GM19455 (cell line): ENCODE data around the gene DBI.
"Not testable (repeated sequence)": the region's sequence is repeated elsewhere in the genome, so short reads cannot be mapped to it uniquely, and the experiment has no call there.

ENCODE experiments used
- ATAC-seq: cut with Tn5 transposase; IDR thresholded peaks from one replicate; pipeline ENCODE4 v1.9.1; 2021; ENCODE audit not compliant: unreplicated experiment

DBI gene

DNA sequence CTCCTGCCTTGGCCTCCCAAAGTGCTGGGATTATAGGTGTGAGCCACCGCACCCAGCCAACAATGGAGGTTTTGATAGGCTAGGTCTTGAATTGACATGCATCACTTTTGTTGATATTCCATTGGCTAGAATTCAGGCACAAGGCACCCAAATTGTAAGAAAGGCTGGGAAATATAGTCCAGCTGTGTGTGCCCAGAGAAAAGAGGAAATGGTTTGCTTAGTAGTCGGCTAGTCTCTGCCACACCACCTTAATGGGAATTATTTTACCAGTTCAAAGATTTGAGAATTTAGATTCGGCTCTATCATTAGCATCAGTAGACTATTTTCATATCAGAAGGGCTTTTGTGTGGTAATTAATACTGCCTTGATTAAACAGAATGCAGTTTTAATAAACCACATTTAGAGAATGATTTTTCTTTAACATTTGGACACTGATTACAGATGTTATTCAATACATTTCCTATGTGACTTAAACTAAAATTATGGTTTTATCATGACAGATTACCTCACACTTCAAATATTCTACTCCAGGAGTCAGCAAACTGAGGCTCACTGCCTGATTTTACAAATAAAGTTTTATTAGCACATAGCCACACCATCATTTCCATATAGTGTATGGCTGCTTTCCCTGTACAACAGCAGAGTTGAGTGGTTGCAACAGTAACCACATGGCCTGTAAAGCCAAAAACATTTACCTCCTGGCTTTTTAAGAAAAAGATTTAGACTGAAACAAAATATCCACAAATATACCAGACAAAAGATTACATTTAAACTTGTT, 27.4 kb downstream of the DBI start:
- no peak for ATAC-seq

DNA sequence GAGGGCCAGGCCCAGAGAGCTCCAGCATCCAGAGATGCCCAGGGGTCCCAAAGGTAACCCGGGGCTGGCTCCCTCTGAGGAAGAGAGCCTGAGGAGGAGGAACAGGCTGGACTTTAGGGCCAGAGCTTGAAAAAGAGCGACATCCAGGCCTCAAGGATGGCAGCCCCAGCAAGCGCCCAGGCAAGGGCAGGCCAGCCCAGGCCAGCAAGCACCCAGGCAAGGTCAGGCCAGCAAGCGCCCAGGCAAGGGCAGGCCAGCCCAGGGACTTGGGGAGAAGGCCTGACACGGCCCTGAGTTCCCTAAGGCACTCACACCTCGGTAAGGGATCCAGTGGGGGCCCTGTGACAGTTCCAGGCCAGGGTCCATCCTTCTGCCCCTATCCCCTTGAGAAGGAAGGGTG, 30.4 kb downstream of the DBI start:
- no peak for ATAC-seq

DNA sequence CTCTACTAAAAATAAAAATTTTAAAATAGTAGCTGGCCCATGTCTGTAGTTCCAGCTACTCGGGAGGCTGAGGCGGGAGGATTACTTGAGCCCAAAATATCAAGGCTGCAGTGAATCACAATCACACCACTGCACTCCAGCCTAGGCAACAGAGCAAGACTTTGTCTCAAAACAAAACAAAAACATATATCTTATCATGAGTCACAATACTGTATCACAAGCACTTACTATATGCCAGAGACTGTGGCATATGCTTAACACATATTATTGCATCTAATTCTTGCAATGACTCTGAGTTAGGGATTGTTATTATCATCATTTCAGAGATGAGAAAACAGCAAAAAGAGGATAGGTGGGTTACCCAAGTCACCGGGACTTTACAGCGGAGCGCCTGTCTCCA, 35.3 kb downstream of the DBI start:
- no peak for ATAC-seq

DNA sequence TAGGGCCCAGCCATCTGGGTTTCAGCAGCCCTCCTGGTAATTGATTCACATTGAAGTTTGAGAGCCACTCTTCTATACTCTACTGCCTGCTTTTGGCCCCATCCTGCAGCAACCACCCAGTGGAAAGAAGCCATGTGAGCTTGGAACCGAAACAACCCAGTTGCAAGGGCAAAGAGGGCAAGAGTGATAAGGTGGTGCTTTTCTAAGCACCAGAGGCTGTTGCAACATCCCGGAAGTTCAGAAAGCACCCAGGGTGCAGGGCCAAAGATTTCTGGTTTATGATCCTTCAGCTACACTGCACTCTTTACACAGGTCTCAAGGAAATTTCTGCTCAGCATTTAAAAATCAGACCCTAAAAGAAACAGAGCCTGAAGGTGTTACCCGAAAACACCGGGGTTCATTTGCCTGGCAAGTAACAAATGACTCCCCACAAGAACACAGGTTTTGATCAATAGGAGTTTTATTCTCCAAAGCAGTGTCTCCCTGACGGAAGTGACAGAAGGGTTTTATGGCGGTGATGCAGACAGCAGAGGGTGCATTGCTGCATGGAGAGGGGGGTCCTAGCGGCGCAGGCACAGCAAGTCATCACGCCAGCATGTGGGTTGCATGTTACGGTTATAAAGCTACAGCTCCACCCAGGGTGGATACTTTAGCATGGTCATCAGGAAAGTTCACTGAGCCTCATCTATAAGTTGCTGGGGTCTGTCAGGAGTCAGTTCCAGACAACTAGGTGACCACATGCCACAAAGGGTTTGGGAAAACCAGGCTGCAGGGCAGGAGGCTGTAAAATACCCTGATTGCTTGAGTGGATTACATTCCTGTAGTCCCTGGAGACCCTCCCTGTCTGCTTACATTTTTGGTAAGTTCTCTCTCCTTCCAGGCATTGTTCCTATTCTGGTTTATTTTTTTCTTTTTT, 36.1 kb downstream of the DBI start:
- ATAC-seq = no peak

DNA sequence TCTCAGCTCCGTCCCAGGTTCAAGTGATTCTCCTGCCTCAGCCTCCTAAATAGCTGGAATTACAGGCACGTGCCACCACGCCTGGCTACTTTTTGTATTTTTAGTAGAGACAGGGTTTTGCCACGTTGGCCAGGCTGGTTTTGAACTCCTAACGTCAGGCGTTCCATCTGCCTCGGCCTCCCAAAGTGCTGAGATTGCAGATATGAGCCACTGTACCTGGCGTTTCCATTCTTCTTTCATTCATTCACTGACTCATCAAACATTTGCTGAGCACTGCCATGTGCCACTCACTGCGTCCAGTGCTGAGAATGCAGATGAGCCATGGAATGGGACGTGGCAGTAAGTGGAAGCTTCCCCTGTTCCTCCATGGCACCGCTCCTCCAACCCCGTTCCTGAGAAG, 36.8 kb downstream of the DBI start:
- ATAC-seq = not testable (repeated sequence)

DNA sequence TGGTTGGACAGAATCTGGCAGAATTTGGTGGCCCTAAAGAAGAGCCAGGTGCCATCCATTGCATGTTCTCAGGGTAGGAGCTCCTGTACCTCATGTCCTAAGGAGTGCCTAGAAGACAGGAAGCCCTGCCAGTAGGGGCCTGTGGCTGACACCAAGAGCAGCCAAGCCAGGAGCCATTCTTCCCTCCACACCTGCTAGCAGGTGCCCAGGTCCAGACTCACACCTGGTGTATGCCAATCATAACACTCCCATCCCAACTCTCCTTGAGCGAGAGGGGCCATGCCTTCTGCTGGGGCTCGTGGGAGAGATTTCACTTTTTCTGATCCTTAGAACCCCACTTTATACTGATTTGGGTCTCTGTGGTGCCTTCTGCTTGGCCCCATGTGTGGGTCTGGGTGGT, 38.4 kb downstream of the DBI start:
- no peak for ATAC-seq

DNA sequence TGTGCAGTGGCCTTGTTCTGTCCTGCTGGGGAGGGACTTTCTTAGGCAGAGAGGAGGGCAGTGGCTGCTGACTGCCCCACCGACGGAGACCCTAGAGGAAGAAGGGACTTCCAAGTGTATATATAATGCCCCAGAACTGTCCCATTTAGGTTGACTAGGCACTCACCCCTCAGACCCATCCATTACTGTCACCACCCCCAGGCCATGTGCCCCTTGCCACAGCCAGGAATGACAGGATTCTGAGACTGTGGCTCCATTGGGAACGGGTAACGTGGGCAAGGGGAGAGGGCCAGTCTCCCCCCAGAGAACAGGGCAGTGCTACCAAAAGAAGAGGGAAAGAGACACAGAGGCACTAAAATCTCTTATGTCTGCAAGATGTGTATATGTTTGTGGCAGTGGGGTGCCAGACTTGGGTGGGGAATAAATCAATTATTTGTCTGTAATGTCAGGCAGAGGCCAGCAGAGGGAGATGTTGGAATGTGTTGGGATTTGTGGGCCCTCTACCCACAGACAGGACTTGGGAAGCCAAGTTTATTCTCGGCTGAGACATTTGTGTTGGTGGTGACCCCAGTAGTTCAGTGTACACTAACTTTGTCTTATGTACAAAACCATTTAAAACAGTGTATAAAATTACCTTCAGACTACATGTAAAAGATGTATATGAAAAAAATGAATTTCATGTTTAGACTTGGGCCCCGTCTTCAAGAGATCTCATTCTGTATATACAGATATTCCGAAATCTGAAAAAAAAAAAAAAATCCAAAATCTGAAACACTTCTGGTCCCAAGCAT, 40.8 kb downstream of the DBI start:
- no peak for ATAC-seq

DNA sequence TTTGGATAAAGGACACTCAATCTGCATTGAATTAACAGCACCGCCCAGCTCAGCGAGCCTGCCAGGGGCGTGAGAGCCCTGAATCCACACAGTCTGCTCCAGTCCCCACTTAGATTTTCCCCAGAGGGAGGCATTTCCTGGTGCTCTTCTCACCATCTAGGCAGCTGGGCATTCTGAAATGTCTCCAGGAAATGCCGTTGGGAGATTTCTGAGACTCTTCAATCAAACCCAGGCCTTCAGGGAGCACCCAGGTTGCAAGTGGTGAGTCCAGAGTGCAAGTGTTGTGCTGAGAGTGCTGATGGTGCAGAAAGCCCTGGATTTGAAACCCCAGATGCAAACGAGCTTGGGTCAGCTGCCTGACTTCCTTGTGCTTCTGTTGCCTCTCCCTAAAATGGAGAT, 41.4 kb downstream of the DBI start:
- no peak for ATAC-seq

DNA sequence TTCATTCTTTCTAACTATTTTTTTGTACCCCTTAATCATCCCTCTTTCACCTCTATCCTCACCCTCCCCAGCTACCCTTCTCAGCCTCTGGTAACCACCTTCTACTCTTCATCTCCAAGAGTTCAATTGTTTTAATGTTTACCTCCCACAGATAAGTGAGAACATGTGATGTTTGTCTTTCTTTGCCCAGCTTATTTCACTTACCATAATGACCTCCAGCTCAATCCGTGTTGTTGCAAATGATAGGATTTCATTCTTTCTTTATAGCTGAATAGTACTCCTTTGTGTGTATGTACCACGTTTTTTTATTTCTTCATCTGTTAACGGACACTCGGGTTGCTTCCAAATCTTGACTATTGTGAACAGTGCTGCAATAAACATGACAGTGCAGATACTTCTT, 42.7 kb downstream of the DBI start:
- ATAC-seq = no peak

DNA sequence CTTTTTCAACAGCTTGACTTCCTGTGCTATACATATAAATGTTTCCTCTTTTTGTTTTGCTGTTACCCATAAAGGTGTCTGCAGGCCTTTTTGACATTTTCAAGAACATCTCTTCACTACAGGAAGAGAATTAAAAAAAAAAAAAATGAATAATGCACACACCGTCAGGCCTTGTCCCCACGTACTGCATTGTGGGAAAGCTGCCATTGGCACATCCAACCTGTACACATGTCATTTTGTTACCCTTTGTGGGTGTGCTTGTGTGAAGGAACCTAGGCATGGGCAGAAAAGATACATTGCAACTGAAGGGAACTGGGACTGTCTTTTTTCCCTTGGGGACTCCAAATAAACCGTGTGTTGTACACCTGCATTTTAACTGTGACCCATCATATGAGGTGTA, 48.1 kb downstream of the DBI start:
- no peak for ATAC-seq

DNA sequence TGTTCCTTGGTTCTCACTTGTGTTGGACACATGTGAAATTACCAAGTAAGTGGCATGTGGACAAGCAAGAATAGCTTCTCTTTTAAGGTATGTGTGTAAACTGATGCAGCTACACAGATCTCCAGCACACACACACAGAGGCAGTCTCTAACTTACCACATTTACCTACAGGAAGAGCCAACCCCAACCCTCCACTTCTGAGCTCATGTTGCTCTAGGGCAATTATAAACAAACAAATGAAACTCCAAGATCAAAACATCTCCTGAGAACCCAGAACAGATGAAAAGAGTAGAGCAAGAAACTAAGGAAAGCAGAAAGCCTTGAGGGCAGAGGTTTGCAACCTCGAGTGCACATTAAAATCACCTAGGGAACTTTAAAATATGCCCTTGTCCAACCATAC, 48.9 kb downstream of the DBI start:
- ATAC-seq = no peak

DNA sequence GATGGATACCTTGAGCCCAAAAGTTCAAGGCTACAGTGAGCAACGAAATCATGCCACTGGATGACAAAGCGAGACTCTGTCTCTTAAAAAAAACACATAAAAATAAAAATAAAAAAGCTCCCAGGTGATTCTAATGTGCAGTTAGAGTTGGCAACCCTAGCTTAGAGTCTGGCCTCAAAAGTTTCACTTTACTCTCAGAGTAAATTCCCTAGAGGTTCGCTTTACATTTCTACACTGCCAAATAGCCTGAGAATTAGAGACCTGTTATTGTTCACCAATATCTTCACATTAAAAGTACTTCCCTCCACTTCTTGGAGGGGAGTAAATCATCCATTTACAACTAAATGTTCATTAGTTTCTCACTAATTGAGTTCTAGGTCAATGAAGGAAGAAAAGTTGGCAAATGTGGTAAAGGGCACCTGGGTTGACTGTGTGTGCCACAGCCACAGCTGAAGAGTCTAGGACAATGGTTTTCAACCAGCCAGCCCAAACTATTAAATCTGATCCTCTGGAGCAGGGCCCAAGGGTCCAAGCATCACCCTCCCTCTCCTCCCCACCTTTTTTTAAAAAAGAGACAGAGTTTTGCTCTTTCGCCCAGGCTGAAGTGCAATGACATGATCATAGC, 49.6 kb downstream of the DBI start:
- ATAC-seq = no peak

DNA sequence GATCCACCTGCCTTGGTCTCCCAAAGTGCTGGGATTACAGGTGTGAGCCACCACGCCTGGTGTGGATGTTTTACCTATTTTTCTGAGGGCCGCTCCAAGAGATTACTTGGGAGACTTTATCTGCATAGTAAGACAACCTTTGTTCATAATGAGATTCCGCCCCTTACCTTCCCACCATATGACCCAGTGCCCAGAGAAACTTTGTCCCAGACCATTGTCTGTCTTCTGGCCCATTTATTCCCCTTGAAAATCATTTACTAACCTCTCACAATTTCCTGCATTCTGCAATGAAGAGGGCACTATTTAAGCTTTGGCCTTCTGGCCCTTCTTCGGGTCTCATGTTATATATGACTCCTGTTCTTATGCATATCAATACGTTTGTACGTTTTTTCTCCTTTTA, 51.1 kb downstream of the DBI start:
- ATAC-seq = no peak

DNA sequence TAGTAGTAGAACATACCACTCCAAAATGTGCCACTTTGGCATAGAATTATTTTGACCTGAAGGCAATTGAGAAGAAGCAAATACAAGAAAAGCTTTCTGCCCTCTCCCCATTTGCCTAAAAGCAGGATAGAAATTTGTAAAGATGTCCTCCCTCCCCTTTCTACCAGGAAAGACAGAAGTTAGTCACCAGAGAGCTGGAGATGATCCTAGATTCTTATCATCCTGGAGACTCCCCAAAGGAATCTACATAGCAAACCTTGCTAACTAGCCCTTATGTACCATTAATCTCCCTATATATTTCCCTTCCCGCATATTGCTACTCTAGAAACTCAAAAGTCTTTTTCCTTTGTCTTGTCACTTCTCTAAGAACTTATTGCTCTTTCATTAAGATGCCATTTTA, 52.3 kb downstream of the DBI start:
- ATAC-seq = no peak

DNA sequence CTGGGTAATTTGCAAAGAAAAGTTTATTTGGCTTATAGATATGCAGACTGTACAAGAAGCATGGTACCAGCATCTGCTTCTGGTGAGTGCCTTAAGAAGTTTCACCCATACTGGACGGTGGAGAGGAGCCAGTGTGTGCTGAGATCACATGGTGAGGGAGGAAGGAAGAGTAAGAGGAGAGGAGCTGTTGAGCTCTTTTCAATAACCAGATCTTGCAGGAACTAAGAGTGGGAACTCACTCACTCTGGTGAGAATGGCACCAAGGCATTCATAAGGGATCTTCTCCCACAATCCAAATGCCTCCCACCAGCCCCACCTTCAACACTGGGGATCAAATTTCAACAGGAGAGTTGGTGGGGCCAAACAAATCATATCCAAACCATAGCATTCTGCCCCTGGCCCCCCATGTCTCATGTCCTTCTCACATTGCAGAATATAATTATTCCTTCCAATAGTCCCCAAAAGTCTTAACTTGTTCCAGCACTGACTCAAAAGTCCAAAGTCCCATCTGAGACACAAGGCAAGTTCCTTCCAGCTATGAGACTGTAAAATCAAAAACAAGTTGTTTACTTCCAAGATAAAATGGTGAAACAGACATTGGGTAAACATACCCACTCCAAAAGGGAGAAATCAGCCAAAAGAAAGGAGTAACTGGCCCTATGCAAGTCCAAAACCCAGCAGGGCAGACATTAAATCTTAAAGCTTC, 53.2 kb downstream of the DBI start:
- ATAC-seq = no peak

DNA sequence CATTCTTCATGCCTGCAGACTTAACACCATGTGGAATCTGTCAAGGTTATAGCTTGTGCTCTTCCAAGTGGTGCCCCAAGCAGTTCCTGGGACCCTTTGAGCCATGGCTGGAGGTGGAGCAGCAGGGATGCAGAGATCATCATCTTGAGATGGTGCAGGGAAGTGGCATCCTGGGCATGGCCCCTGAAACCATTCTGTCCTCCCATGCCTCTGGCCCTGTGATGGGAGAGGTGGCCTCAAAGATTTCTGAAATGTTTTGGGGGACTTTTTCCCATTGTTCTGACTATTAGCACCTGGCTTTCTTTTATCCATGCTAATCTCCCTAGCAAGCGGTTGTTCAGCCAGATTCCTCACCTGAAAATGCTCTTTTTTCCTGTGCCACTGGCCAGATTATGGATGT, 54.5 kb downstream of the DBI start:
- ATAC-seq = no peak

DNA sequence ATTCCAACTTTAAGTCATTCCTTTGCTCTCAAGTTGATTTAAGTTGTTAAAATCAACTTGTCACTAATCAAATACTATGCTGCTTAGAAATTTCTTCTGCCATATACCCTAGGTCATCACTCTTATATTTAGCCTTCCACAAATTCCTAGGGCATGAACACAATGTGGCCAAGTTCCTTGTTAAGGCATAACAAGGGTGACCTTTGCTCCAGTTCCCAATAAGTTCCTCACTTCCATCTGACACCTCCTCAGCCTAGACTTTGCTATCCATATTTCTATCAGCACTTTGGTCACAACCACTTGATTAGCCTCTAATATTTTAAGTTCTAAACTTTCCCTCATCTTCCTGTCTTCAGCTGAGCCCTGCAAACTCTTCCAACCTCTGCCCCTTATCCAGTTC, 55.0 kb downstream of the DBI start:
- no peak for ATAC-seq
